Measurements from ENCODE around the gene SH3GL3.

The SH3GL3 gene

DNA sequence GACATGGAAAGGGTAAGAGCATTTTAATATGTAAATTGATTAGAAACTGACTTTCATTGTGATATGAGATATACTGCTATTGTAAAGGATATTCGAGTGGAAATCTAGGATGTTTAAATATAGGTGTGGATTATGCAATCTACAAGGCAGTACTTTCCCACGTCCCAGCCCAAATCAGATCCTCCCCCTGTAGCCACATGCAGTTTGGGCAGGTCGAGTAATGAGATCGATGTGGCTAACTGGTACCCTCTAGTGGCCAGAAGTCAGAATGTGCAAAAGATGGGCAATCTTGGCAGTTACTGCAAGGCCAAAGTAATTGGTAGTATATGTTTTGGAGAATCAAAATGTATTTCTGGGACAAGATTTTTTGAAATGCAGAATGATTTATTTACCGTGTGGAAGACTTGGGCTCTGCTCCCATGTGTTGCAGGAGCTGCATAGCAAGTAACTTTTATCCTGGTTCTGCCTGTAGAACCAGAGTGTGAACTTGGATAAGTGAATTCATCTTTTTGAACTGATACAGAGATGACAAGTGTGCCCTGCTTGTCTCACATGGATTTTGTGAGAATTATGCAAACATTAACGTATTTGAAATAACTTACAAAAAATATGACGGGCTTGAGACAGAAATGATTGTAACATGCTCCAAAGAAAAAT is 112.3 kb downstream of the SH3GL3 start:
- TF ChIP-seq, protein P1, sequence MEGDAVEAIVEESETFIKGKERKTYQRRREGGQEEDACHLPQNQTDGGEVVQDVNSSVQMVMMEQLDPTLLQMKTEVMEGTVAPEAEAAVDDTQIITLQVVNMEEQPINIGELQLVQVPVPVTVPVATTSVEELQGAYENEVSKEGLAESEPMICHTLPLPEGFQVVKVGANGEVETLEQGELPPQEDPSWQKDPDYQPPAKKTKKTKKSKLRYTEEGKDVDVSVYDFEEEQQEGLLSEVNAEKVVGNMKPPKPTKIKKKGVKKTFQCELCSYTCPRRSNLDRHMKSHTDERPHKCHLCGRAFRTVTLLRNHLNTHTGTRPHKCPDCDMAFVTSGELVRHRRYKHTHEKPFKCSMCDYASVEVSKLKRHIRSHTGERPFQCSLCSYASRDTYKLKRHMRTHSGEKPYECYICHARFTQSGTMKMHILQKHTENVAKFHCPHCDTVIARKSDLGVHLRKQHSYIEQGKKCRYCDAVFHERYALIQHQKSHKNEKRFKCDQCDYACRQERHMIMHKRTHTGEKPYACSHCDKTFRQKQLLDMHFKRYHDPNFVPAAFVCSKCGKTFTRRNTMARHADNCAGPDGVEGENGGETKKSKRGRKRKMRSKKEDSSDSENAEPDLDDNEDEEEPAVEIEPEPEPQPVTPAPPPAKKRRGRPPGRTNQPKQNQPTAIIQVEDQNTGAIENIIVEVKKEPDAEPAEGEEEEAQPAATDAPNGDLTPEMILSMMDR (IDR thresholded peaks at IDR 0.05; ENCODE audit: low read depth, low read length): peak; percentile 84

DNA sequence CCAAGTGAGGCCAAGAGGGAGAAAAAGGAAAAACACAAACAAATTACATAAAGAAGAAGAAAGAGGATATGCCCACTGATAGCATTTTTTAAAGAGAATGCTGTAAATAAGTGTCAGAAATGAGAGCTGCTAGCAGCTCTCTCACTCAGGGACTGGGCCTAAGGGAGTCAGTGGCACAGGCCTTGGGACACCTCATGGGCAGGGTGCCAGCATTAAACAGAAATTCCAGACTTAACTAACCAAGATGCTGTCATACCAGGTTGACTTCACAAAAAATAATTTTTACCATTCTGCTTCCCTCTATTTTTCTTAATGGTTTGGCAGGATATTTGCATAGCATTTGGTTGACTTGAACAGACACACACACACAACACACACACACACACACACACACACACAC is 114.5 kb downstream of the SH3GL3 start:
- TF ChIP-seq, protein P1 (IDR thresholded peaks at IDR 0.05; ENCODE audit: low read depth, low read length): no peak

More for the DNA sequence above, 112.3 kb downstream of the SH3GL3 start:
- no peak overlapping the region for H3K4me3 ChIP-seq (ENCODE audit: low read depth, low read length)

DNA sequence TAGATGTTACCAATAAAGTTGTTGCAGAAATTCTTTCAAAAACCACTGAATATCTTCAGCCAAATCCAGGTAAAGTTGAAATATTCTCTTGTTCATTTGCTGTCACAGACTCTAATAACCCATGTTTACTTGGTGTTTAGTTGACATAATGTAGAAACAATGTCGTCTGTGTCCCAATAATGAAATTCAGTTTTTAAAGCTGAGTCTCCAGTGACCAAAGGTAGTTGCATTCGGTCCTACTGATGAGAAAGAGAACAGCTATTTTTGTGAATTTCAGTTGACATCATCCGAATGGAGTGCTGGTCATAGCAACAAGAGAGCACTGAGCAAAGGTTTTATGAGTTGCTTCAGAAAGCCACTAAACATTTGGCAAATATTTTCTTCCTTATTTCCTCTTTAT is 118.0 kb downstream of the SH3GL3 start:
- H3K4me3 ChIP-seq (ENCODE audit: low read depth, low read length): no peak overlapping the region
- TF ChIP-seq, protein P1 (IDR thresholded peaks at IDR 0.05; ENCODE audit: low read depth, low read length): no peak

More for the DNA sequence above, 114.5 kb downstream of the SH3GL3 start:
- H3K4me3 ChIP-seq (ENCODE audit: low read depth, low read length): no peak overlapping the region

DNA sequence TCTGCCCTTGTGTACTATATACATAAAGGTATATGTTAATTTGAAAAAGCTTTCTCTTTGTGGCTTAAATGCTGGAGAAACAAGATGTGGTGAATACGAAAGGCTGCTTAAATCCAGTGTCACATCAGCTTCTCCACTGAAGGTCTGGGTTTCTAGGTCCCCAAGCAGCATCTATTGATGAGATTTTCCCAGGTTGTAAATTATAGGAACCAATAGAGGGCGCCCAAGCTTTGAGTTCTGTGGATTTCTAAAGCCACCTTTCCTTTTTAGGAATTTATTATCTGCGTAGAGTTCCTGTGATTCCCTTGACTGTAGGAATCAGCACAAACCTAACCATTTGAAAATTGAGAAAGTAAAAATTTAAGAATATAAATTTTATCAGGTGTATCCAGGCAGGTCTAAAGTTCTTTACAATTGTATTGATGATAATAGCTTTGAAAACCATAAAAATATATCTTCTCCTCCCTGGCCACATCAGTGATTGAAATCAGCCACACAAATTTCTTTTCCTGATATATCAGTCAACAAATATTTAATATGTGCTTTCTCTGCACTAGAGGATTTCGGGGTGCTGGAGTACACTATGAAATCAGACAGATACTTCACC is 118.5 kb downstream of the SH3GL3 start:
- TF ChIP-seq, protein P1 (IDR thresholded peaks at IDR 0.05; ENCODE audit: low read depth, low read length): no peak
- H3K4me3 ChIP-seq (ENCODE audit: low read depth, low read length): no peak overlapping the region

DNA sequence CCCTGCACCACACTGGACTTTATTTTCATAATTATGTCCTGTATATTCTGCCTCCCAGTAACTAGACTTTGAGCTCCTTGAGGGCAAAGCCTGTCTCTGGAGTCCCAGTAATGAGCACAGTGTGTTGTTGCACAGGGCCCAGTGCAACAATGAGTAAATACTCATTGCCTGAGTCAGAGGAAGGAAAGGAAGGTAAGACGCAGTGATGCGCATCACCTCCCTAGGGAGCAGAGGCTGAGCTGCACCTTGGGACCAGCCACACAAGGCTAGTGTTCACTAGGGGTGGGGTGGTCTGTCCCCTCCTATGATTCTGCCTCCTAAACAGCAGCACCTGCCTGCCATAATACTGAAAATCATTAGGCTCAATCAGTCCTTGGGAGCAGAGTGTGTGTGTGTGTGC is 120.2 kb downstream of the SH3GL3 start:
- H3K4me3 ChIP-seq (ENCODE audit: low read depth, low read length): no peak overlapping the region
- TF ChIP-seq, protein P1 (IDR thresholded peaks at IDR 0.05; ENCODE audit: low read depth, low read length): no peak

DNA sequence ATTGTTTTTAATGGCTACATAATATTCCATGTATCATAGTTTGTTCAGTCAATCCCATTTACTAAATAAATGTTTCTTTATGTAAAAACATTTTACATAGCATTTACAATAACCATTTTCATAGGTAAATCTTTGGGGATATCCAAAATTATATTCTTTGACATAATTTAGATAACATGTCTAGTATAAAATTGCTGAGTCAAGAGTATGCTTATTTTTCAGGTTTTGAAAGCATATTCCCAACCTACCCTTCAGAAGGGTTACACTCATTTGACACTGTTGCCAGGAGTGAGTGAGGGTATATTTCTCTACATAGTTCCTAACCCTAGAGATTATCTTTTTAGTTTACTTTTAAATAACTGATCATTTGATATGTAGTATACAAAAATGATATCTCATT is 122.2 kb downstream of the SH3GL3 start:
- H3K4me3 ChIP-seq (ENCODE audit: low read depth, low read length): no peak overlapping the region
- TF ChIP-seq, protein P1 (IDR thresholded peaks at IDR 0.05; ENCODE audit: low read depth, low read length): no peak

DNA sequence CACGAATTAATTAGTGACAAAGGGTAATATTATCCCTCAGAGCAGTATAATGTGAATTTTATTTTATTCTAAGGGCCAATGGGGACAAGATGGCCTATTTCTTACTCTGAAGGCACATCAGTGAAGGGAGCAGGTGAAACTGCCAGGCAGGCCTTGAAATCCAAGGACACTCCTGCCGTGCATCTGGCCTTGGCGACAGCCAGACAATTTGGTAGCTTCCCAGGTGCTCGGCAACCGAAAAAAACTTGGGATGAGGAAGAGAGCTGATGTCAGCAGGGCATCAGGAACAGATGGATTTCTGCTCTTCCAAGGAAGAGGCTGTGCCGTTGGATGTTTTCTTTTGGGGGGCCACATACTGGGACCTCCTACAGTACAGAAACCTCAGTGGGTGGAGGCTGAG is 123.6 kb downstream of the SH3GL3 start:
- no peak overlapping the region for H3K4me3 ChIP-seq (ENCODE audit: low read depth, low read length)
- TF ChIP-seq, protein P1 (IDR thresholded peaks at IDR 0.05; ENCODE audit: low read depth, low read length): no peak

Measured in WI38 (cell line).